Astrocyte (in vitro differentiated cells and primary cell): Measurements from ENCODE around the gene ACY1.

Experiments used
- CTCF ChIP-seq: IDR thresholded peaks from 2 replicates; pipeline ENCODE4 v1.5.1; 2011; ENCODE audit warnings: low read depth, mild to moderate bottlenecking, inconsistent platforms, low read length, moderate library complexity; ENCODE audit not compliant: insufficient read depth
- EZH2 ChIP-seq: IDR thresholded peaks from 2 replicates; pipeline ENCODE4 v1.6.1; 2012; ENCODE audit warnings: mild to moderate bottlenecking, low read length, inconsistent platforms; ENCODE audit not compliant: insufficient read depth

GRCh38 chr3:51957520-51958205, 25.7 kb upstream of the ACY1 start:
- TF ChIP-seq CTCF, result no peak
- TF ChIP-seq EZH2, result no peak
